Measurements from ENCODE around the gene MAMLD1.
A peak's percentile ranks its signal among the peaks of the same experiment; 100 is the strongest.

The MAMLD1 gene

GRCh38 chrX:150409486-150409885, 46.4 kb downstream of the MAMLD1 start:
- no peak for DNase-seq

- DNase-seq: no peak
Measured at GRCh38 chrX:150409964-150410363, 46.8 kb downstream of the MAMLD1 start.

- peak; percentile 3 for DNase-seq
Measured at GRCh38 chrX:150410513-150410912, 47.4 kb downstream of the MAMLD1 start.

- DNase-seq: no peak
Measured at GRCh38 chrX:150411656-150412055, 48.5 kb downstream of the MAMLD1 start.

GRCh38 chrX:150414228-150414627, 51.1 kb downstream of the MAMLD1 start:
- no peak for DNase-seq

- no peak for DNase-seq
Measured at GRCh38 chrX:150416469-150416868, 53.4 kb downstream of the MAMLD1 start.

GRCh38 chrX:150421816-150422215, 58.7 kb downstream of the MAMLD1 start:
- DNase-seq: no peak

- no peak for DNase-seq
Measured at GRCh38 chrX:150429594-150429993, 66.5 kb downstream of the MAMLD1 start.

GRCh38 chrX:150436195-150436594, 73.1 kb downstream of the MAMLD1 start:
- DNase-seq: no peak

- DNase-seq: no peak
Measured at GRCh38 chrX:150438165-150438564, 75.0 kb downstream of the MAMLD1 start.

GRCh38 chrX:150446151-150446550, 83.0 kb downstream of the MAMLD1 start:
- DNase-seq: no peak

- DNase-seq: no peak
Measured at GRCh38 chrX:150446995-150447394, 83.9 kb downstream of the MAMLD1 start.

- no peak for DNase-seq
Measured at GRCh38 chrX:150449313-150449712, 86.2 kb downstream of the MAMLD1 start.

- DNase-seq: peak; percentile 6
Measured at GRCh38 chrX:150450519-150451177, 87.5 kb downstream of the MAMLD1 start.

GRCh38 chrX:150451953-150452352, 88.8 kb downstream of the MAMLD1 start:
- no peak for DNase-seq

GRCh38 chrX:150454083-150454482, 91.0 kb downstream of the MAMLD1 start:
- no peak for DNase-seq

- DNase-seq: no peak
Measured at GRCh38 chrX:150454508-150455214, 91.5 kb downstream of the MAMLD1 start.

- no peak for DNase-seq
Measured at GRCh38 chrX:150455215-150455608, 92.1 kb downstream of the MAMLD1 start.

GRCh38 chrX:150456466-150456865, 93.3 kb downstream of the MAMLD1 start:
- no peak for DNase-seq

- no peak for DNase-seq
Measured at GRCh38 chrX:150456941-150457340, 93.8 kb downstream of the MAMLD1 start.

GRCh38 chrX:150459196-150459595, 96.1 kb downstream of the MAMLD1 start:
- no peak for DNase-seq

GRCh38 chrX:150460063-150460462, 96.9 kb downstream of the MAMLD1 start:
- DNase-seq: no peak

- DNase-seq: no peak
Measured at GRCh38 chrX:150460781-150461180, 97.7 kb downstream of the MAMLD1 start.

GRCh38 chrX:150463566-150463965, 100.4 kb downstream of the MAMLD1 start:
- no peak for DNase-seq

- no peak for DNase-seq
Measured at GRCh38 chrX:150464001-150464400, 100.9 kb downstream of the MAMLD1 start.
